Head of caudate nucleus (tissue), 42 donors: Measurements from ENCODE around the gene MORC2.

ENCODE experiments used
- DNase-seq, 42 donors: peaks; one replicate each; pipeline versions ENCODE4 v3.0.0 to v3.0.0-alpha.2; 2020 to 2021; ENCODE audit warnings: mixed read lengths in 7 of 42
- intact Hi-C: fragments of 100-400 bp; cut with DNase I; formaldehyde crosslinking; loops from one replicate; pipeline ENCODE4 v1.15.0; 2022

Gene MORC2

GRCh38 chr22:30880847-30881246, 87.7 kb downstream of the MORC2 start:
- intact Hi-C loops = no loop called here
- no peak for DNase-seq

- peak in 1 of 42 donors; percentile 1 for DNase-seq
- intact Hi-C loops = no loop called here
These were observed 88.4 kb downstream of the MORC2 start for GRCh38 chr22:30880181-30880601.

- intact Hi-C loops = no loop called here
- DNase-seq = peak in 1 of 42 donors; percentile 2
These were observed 89.2 kb downstream of the MORC2 start for GRCh38 chr22:30879415-30879797.

GRCh38 chr22:30878516-30879414, 89.8 kb downstream of the MORC2 start:
- DNase-seq = peak in 15 of 42 donors; percentile 8 to 74 (median 49)
- intact Hi-C loops = no loop called here

GRCh38 chr22:30877662-30878515, 90.7 kb downstream of the MORC2 start:
- DNase-seq = peak in 4 of 42 donors; percentile 1 to 20 (median 5)
- intact Hi-C loops = no loop called here

GRCh38 chr22:30876915-30877553, 91.5 kb downstream of the MORC2 start:
- peak in 37 of 42 donors; percentile 20 to 86 (median 59) for DNase-seq
- intact Hi-C loops = no loop called here

GRCh38 chr22:30876221-30876751, 92.3 kb downstream of the MORC2 start:
- DNase-seq = peak in 12 of 42 donors; percentile 1 to 26 (median 10)
- intact Hi-C loops = no loop called here

GRCh38 chr22:30875481-30876215, 92.9 kb downstream of the MORC2 start:
- intact Hi-C loops = no loop called here
- DNase-seq = peak in 26 of 42 donors; percentile 8 to 74 (median 44)
